CD4-positive, alpha-beta T cell treated with Interleukin-12 subunit alpha and Interleukin-12 subunit beta, for 1 hour (primary cell): ENCODE measurements around the gene RAF1.
"Not testable (repeated sequence)": the region's sequence is repeated elsewhere in the genome, so short reads cannot be mapped to it uniquely, and the experiment has no call there.

Experiments used
- DNase-seq: peaks from one replicate; pipeline ENCODE4 v3.0.0-alpha.2; 2020

The RAF1 gene

GRCh38 chr3:12663936-12664908, at the start of gene RAF1:
TSS of gene RAF1 (minus strand) at chr3:12664117. CDS start at chr3:12618721, 45,396 bp downstream.
- peak; percentile 98 for DNase-seq

- no peak for DNase-seq
Observed at GRCh38 chr3:12710062-12710461, 46.1 kb upstream of the RAF1 start.

GRCh38 chr3:12709334-12709733, 45.4 kb upstream of the RAF1 start:
- DNase-seq, result no peak

GRCh38 chr3:12708584-12709192, 44.8 kb upstream of the RAF1 start:
- DNase-seq, result no peak

GRCh38 chr3:12707449-12707848, 43.5 kb upstream of the RAF1 start:
- DNase-seq, result no peak

GRCh38 chr3:12706504-12707253, 42.8 kb upstream of the RAF1 start:
- DNase-seq, result peak; percentile 69

- no peak for DNase-seq
Observed at GRCh38 chr3:12705981-12706380, 42.1 kb upstream of the RAF1 start.

- DNase-seq, result no peak
Observed at GRCh38 chr3:12705374-12705926, 41.5 kb upstream of the RAF1 start.

- no peak for DNase-seq
Observed at GRCh38 chr3:12702501-12702900, 38.6 kb upstream of the RAF1 start.

GRCh38 chr3:12701601-12702000, 37.7 kb upstream of the RAF1 start:
- DNase-seq, result not testable (repeated sequence)

- DNase-seq, result no peak
Observed at GRCh38 chr3:12700800-12701199, 36.9 kb upstream of the RAF1 start.

- no peak for DNase-seq
Observed at GRCh38 chr3:12695916-12696315, 32.0 kb upstream of the RAF1 start.

GRCh38 chr3:12695112-12695511, 31.2 kb upstream of the RAF1 start:
- DNase-seq, result no peak

GRCh38 chr3:12692444-12692843, 28.5 kb upstream of the RAF1 start:
- no peak for DNase-seq

- no peak for DNase-seq
Observed at GRCh38 chr3:12689997-12690711, 26.2 kb upstream of the RAF1 start.

GRCh38 chr3:12687948-12688347, 24.0 kb upstream of the RAF1 start:
- no peak for DNase-seq

- no peak for DNase-seq
Observed at GRCh38 chr3:12686096-12686495, 22.2 kb upstream of the RAF1 start.

GRCh38 chr3:12681943-12682390, 18.1 kb upstream of the RAF1 start:
- DNase-seq, result no peak

- no peak for DNase-seq
Observed at GRCh38 chr3:12681089-12681942, 17.4 kb upstream of the RAF1 start.

- DNase-seq, result no peak
Observed at GRCh38 chr3:12679468-12679867, 15.6 kb upstream of the RAF1 start.

GRCh38 chr3:12677616-12678015, 13.7 kb upstream of the RAF1 start:
- DNase-seq, result no peak
